ENCODE results near the gene LCN1. TPM values are rescaled to one million over a fixed set of nuclear protein-coding genes. Genes with fewer than 3 reads are reported as not detected.

LCN1 gene
- polyA plus RNA-seq, 3 donors, result not detected

DNA sequence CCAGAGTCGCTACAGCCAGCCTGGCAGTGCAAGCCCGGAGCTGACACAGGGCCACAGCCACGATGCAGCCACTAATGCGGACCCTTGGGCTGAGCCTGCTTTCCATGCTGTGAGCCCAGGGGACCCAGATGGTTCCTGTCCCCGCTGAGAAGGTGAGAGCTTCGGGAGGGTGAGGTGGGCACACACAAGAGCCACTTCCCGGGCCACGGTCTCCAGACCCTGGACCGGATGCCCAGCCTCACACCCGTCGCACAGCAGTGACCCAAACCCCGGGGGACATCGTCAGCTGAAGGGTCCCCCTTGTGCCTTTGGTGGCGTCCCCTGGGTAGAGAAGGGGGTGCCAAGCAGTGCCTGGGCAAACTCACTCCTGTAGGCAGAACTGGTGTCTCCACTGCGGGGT lies 53.7 kb downstream of the LCN1 start:
- 84 to 93% (median 90%) methylated on average over 15 of the region's 15 CpGs for WGBS, 3 donors
- H3K27ac ChIP-seq (ENCODE audit: low read depth, low read length), result no peak overlapping the region

Other genes starting within 250 kb of the LCN1 start
- gene PPP1R26, start 41.7 kb upstream of the LCN1 start, polyA plus RNA-seq, result 1 to 10 TPM; 5.3 to 5.9 (median 5.9) TPM
- 10 to 100 TPM; 29.2 to 62.3 (median 48.9) TPM for gene MRPS2, start 20.8 kb upstream of the LCN1 start, polyA plus RNA-seq
- not detected for gene OBP2A, start 24.7 kb downstream of the LCN1 start, polyA plus RNA-seq
- gene PAEP, start 40.3 kb downstream of the LCN1 start, polyA plus RNA-seq, result not detected
- not detected for gene GLT6D1, start 118.1 kb downstream of the LCN1 start, polyA plus RNA-seq
- gene LCN9, start 141.9 kb downstream of the LCN1 start, polyA plus RNA-seq, result under 1 TPM in 1 of 3 donors, not detected in 2; 0.08 TPM
- not detected for gene SOHLH1, start 178.0 kb downstream of the LCN1 start, polyA plus RNA-seq
- gene KCNT1, start 180.7 kb downstream of the LCN1 start, polyA plus RNA-seq, result 1 to 10 TPM in 1 of 3 donors, under 1 TPM in 2; 0.09 to 1.0 (median 0.34) TPM

Measured in adipose tissue (tissue), 3 donors.